Esophagus muscularis mucosa (tissue), 4 donors: ENCODE measurements around the gene THSD4. TPM values are rescaled to one million over a fixed set of nuclear protein-coding genes. Genes with fewer than 3 reads are reported as not detected.

Experiments used
- DNase-seq: peaks from one replicate; pipeline ENCODE4 v3.0.0-alpha.2; 2017; ENCODE audit errors: extremely low spot score
- H3K27ac ChIP-seq, 4 donors: fragments of 200-600 bp; sonication (generic); replicated peaks in 1 of 4; 1 replicate in 3 of 4; 2 replicates in 1 of 4; pipeline ENCODE4 v1.5.1; 2016 to 2019; ENCODE audit warnings: mild to moderate bottlenecking in 1 of 4
- H3K27me3 ChIP-seq, 4 donors: fragments of 200-600 bp; sonication (generic); one replicate each; pipeline versions ENCODE4 v1.5.1 to v1.6.0; 2016 to 2019
- H3K36me3 ChIP-seq, 4 donors: fragments of 200-600 bp; sonication (generic); one replicate each; pipeline ENCODE4 v1.5.1; 2016 to 2019
- H3K4me1 ChIP-seq, 4 donors: fragments of 200-600 bp; sonication (generic); one replicate each; pipeline ENCODE4 v1.5.1; 2016 to 2019
- H3K4me3 ChIP-seq, 4 donors: fragments of 200-600 bp; sonication (generic); 1 replicate in 2 of 4; 2 replicates in 2 of 4; pipeline ENCODE4 v1.5.1; 2016 to 2019; ENCODE audit warnings: mild to moderate bottlenecking in 4 of 4, moderate library complexity in 1 of 4
- H3K9me3 ChIP-seq, 4 donors: fragments of 200-600 bp; sonication (generic); 1 replicate in 3 of 4; 2 replicates in 1 of 4; pipeline ENCODE4 v1.5.1; 2016 to 2019
- EP300 ChIP-seq: sonication (generic); formaldehyde crosslinking; IDR thresholded peaks from one replicate; pipeline ENCODE4 v1.6.1; 2017; ENCODE audit warnings: antibody characterized with exemption
- POLR2A ChIP-seq: fragments of 450-650 bp; IDR thresholded peaks from one replicate; pipeline ENCODE4 v1.6.1; 2017; ENCODE audit warnings: antibody characterized with exemption, moderate library complexity, mild to moderate bottlenecking, low read depth
- POLR2AphosphoS5 ChIP-seq, 2 donors: sonication (generic); formaldehyde crosslinking; IDR thresholded peaks; one replicate each; pipeline ENCODE4 v1.6.1; 2017; ENCODE audit warnings: antibody characterized with exemption in 2 of 2
- WGBS: methylation state at CpG from one replicate; pipeline ENCODE4 v1.1.5; 2018; 5-methylcytosine and 5-hydroxymethylcytosine counted together
- intact Hi-C: fragments of 100-400 bp; cut with DNase I; formaldehyde crosslinking; loops from one replicate; pipeline ENCODE4 v1.15.1; 2023
- total RNA-seq, 4 donors: library from RNA; depleted of rRNA; stranded (reverse); fragments of >200 nt; gene quantifications; one replicate each; pipeline versions ENCODE4 v1.1.0 to v1.2.1, GENCODE V29; 2016
- TF ChIP-seq, protein P1 (sequence below), 3 experiments: fragments of 200-600 bp in 2 of 3; fragments of 450-650 bp in 1 of 3; sonication (generic) in 2 of 3; IDR thresholded peaks; one replicate each; pipeline ENCODE4 v1.5.1; 2017 to 2019; ENCODE audit warnings: antibody characterized with exemption in 3 of 3, mild to moderate bottlenecking in 2 of 3, moderate library complexity in 1 of 3

Gene THSD4
- total RNA-seq, 4 donors from 2014 or later = 3.2 to 6.6 (median 5.6) TPM

DNA sequence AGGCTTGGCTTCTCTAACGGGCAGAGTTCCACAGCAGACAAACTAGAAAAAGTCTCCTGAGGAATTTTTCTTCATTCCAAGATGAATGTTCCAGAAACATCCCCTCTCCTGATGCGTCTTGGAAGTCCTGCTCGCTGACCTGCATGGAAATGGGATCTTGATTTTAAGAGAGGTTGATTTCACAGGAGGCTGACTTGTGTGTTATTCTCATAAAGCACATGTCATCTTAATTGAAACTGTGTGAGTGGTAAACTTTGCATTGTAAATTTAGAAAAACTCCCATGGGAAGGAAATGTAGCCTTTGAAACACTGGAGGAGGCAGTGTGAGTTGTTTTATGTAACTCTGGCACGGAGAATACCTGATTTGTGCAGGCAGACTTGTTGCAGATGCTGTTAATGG is 357.3 kb downstream of the THSD4 start:
- 63% methylated on average over 4 of the region's 4 CpGs for WGBS
- Histone ChIP-seq H3K27ac (no peak overlapping the region), H3K36me3 (no peaks in the 10 kb centered on the region), H3K27me3 (no peaks in the 10 kb centered on the region), H3K4me1 (peaks cover 0 to 5% (median 0%) of the 10 kb centered on the region in 4 donors), H3K4me3 (no peak overlapping the region), H3K9me3 (no peaks in the 10 kb centered on the region)
- TF ChIP-seq POLR2A (no peak), POLR2AphosphoS5 (IDR thresholded peaks at IDR 0.05) (no peak), EP300 (no peak)
- TF ChIP-seq, protein P1, sequence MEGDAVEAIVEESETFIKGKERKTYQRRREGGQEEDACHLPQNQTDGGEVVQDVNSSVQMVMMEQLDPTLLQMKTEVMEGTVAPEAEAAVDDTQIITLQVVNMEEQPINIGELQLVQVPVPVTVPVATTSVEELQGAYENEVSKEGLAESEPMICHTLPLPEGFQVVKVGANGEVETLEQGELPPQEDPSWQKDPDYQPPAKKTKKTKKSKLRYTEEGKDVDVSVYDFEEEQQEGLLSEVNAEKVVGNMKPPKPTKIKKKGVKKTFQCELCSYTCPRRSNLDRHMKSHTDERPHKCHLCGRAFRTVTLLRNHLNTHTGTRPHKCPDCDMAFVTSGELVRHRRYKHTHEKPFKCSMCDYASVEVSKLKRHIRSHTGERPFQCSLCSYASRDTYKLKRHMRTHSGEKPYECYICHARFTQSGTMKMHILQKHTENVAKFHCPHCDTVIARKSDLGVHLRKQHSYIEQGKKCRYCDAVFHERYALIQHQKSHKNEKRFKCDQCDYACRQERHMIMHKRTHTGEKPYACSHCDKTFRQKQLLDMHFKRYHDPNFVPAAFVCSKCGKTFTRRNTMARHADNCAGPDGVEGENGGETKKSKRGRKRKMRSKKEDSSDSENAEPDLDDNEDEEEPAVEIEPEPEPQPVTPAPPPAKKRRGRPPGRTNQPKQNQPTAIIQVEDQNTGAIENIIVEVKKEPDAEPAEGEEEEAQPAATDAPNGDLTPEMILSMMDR (IDR thresholded peaks at IDR 0.05) = no peak
- intact Hi-C loops = no loop called here
- DNase-seq = no peak

DNA sequence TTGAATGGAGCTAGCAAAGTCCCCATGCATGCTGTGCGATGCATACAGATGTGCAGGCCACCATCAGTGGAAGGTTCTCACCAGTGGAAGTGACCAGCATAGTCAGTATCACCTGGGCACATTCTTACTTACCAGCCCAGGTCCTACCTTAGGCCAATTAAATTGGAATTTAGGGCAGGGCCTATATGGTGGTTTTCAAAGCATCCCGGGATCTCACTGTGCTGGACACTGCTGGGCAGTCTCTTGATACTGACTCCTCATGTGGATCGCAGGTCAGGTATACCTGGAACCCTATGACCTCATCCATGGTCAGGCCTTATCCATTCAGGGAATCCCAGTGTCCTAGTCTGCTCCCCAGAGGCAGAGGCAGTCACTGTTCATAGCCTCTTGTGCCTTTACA is 358.5 kb downstream of the THSD4 start:
- 100% methylated on average over 1 of the region's 3 CpGs for WGBS
- no peak overlapping the region for H3K27ac ChIP-seq
- H3K9me3 ChIP-seq = no peaks in the 10 kb centered on the region
- no peaks in the 10 kb centered on the region for H3K27me3 ChIP-seq
- no peak overlapping the region for H3K4me3 ChIP-seq
- DNase-seq = no peak
- intact Hi-C loops = no loop called here
- TF ChIP-seq EP300 (no peak), POLR2AphosphoS5 (IDR thresholded peaks at IDR 0.05) (no peak), POLR2A (no peak)
- TF ChIP-seq, protein P1 (IDR thresholded peaks at IDR 0.05) = no peak
- peaks cover 0 to 5% (median 0%) of the 10 kb centered on the region in 4 donors for H3K4me1 ChIP-seq
- no peaks in the 10 kb centered on the region for H3K36me3 ChIP-seq

DNA sequence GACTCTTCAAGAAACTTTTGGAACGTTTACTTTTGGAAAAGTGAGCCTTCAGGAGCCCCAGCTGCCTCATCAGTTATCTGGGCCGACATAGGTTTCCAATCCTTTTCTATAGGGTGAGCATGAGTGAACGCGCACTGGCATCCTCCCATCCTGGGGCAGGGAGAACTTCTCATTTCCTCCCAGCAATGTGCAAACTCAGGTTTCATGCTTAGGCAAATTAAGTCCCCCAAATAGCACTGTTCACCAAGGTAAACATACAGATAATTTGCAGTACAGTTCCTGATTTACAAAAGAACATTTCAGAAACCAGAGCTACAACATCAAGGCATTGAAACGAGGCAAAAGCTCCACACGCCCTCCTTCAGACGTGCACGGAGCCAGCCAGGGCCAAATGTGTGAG is 361.6 kb downstream of the THSD4 start:
- no peak for DNase-seq
- Histone ChIP-seq H3K36me3 (no peaks in the 10 kb centered on the region), H3K9me3 (no peaks in the 10 kb centered on the region), H3K4me1 (peaks cover 0 to 5% (median 0%) of the 10 kb centered on the region in 4 donors), H3K27me3 (no peaks in the 10 kb centered on the region), H3K4me3 (no peak overlapping the region), H3K27ac (no peak overlapping the region)
- WGBS = 84% methylated on average over 8 of the region's 8 CpGs
- TF ChIP-seq, protein P1 (IDR thresholded peaks at IDR 0.05) = no peak
- no peak for TF ChIP-seq EP300
- TF ChIP-seq POLR2A = no peak
- TF ChIP-seq POLR2AphosphoS5 (IDR thresholded peaks at IDR 0.05) = no peak
- intact Hi-C loops = no loop called here

DNA sequence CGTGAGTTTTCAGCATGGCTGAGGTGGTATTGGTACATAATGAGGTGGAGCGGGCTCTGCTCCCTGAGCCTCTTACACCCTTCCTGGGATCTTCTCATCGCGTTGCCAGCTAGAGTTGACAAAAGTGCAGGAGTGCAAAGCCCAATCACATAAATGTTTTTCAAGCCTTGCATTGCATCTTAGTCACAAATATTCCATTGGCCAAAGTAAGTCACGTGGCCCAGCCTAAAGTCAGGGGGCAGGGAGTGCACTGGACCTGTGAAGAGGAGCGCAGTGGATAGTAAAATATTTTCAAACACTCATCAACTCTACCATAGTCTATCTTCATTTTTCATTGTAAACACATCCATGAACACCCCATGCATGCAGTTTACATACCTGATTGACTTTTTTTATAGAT is 365.3 kb downstream of the THSD4 start:
- H3K4me3 ChIP-seq = no peak overlapping the region
- no peaks in the 10 kb centered on the region for H3K36me3 ChIP-seq
- H3K4me1 ChIP-seq = no peaks in the 10 kb centered on the region
- 90% methylated on average over 6 of the region's 6 CpGs for WGBS
- intact Hi-C loops = no loop called here
- TF ChIP-seq, protein P1 (IDR thresholded peaks at IDR 0.05) = no peak
- TF ChIP-seq POLR2A (no peak), POLR2AphosphoS5 (IDR thresholded peaks at IDR 0.05) (no peak), EP300 (no peak)
- no peak for DNase-seq
- H3K27me3 ChIP-seq = no peaks in the 10 kb centered on the region
- H3K27ac ChIP-seq = no peak overlapping the region
- no peaks in the 10 kb centered on the region for H3K9me3 ChIP-seq

DNA sequence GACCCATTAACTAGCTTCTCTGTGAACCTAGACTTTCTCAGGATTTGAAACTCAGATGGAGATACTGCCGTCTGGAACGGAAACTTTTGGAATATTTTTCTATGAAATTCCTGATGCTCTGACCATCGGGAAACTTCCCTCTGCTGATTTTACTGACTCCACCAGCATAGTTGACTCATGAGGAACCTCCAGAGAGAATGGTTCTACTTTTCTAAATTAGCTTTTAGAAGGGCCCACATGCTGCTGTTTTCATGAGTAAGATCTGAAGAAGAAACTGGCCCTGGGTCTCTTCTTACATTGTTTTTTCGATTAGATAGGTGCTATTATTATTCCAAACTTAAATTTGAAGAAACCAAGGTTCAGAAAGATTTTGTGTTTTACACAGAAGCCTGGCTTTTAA is 368.8 kb downstream of the THSD4 start:
- no peaks in the 10 kb centered on the region for H3K4me1 ChIP-seq
- no peaks in the 10 kb centered on the region for H3K9me3 ChIP-seq
- no peak for DNase-seq
- no peak overlapping the region for H3K27ac ChIP-seq
- H3K27me3 ChIP-seq = no peaks in the 10 kb centered on the region
- 88% methylated on average over 4 of the region's 4 CpGs for WGBS
- TF ChIP-seq POLR2AphosphoS5 (IDR thresholded peaks at IDR 0.05) (no peak), POLR2A (no peak), EP300 (no peak)
- TF ChIP-seq, protein P1 (IDR thresholded peaks at IDR 0.05) = no peak
- intact Hi-C loops = no loop called here
- no peak overlapping the region for H3K4me3 ChIP-seq
- no peaks in the 10 kb centered on the region for H3K36me3 ChIP-seq
